Embryonic facial prominence (tissue), 1 donor: ENCODE data around the gene NRIP2.
"Not testable (repeated sequence)": the region's sequence is repeated elsewhere in the genome, so short reads cannot be mapped to it uniquely, and the experiment has no call there.

Experiments
- DNase-seq: peaks from one replicate; pipeline ENCODE4 v3.0.0-alpha.2; 2016; ENCODE audit errors: extremely low spot score

Gene NRIP2

GRCh38 chr12:2834581-2835491, at the start of gene NRIP2:
TSS of gene NRIP2 (minus strand) at chr12:2835035. CDS start at chr12:2834983, 52 bp downstream.
- DNase-seq: peak; percentile 75

DNA sequence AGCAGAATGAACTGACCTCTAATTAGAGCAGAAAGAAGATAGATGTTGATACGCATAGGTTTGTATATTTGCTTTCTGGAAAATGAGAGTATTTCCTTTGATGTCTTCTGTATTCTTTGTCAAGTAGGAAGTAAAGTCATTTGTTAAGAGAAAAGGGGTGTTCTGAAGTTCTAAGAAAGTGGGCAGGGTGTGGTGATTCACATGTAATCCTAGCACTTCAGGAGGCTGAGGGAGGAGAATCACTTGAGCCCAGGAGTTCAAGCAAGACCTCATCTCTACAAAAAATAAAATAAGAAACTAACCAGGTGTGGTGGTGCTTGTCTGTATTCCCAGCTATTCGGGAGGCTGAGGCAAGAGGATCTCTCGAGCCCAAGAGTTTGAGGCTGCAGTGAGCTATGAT, 45.0 kb upstream of the NRIP2 start:
- no peak for DNase-seq

DNA sequence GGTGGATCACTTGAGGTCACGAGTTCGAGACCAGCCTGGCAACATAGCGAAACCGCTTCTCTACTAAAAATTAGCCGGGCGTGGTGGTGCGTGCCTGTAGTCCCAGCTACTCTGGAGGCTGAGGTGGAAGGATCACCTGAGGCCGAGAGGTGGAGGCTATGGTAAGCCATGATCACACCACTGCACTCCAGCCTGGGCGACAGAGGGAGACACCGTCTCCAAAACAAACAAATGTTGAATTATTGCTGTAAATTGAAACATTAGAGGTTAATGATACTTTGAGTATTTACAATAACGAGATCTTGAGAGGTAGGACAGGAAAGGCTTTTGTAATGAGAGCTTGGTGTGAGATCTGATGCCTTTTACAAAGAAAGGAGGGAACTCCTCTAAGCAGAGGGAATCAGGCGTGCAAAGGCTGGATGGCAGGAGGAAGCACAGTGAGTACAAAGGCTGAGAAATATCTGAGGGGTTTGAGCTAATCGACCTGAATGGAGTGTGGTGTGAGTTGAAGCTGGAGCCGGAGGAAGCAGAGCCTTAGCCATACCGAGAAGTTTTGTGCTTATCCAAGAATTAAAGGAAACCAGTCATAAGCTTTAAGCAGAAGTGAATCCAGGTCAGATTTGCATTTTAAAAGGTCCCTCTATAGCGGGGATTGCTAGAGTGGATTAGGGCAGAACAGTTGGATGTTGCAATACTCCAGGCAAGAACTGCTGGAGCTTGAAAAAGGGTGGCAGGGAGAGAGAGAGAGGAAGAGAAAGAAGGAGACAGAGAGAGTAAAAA, 43.3 kb upstream of the NRIP2 start:
- no peak for DNase-seq

DNA sequence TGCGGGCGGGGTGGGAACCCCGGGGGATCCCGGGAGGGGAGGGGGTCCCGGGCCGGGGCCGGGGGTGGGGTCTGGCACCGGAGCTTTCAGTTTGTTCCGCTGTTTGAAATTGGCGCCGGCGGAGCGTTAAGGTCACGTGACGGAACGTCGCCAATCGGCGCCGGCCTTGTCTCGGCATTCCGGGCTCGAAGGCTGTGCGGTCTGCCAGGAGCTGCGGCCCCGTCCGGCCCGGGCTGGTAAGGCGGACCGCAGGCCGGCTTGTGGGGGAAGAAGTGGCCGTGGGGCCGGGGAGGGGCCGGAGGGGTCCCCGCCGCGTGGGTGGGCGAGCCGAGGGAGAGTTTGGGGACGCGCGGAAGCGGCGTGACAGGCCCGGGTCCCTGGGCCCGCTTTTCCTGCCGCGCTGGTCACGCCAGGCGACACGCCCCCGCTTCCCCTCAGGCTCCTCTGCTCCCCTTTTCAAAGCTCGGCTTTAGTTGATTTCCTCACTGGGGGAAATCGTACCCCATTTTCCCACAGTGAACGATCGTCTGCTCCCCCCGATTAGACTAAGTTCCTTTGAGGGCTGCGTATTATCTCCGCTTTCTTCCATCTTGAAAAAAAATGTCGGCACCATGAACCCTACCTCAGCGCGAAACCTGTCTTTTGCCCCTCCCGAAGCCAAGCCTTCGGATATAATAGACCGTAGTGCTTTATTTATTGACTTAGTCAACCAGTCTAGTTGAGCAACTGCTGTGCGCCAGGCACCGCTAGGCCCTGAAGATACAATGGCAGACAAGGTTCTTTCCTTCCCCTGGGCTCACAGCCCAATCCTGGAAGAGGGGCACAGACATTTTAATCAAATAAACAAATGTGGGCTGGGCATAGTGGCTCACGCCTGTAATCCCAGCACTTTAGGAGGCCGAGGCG, 42.5 kb upstream of the NRIP2 start, which contains the start of the genes FOXM1 and RHNO1:
TSS of gene FOXM1 (minus strand) at position 128 of the 906 bp plus-strand sequence. CDS start 2,696 bp downstream, outside the sequence.
TSS of gene RHNO1 (plus strand) at position 177 of the 906 bp plus-strand sequence. CDS start 8,144 bp downstream, outside the sequence.
- DNase-seq: peak; percentile 79

- no peak for DNase-seq
Measured at GRCh38 chr12:2876431-2877046, 41.7 kb upstream of the NRIP2 start.

DNA sequence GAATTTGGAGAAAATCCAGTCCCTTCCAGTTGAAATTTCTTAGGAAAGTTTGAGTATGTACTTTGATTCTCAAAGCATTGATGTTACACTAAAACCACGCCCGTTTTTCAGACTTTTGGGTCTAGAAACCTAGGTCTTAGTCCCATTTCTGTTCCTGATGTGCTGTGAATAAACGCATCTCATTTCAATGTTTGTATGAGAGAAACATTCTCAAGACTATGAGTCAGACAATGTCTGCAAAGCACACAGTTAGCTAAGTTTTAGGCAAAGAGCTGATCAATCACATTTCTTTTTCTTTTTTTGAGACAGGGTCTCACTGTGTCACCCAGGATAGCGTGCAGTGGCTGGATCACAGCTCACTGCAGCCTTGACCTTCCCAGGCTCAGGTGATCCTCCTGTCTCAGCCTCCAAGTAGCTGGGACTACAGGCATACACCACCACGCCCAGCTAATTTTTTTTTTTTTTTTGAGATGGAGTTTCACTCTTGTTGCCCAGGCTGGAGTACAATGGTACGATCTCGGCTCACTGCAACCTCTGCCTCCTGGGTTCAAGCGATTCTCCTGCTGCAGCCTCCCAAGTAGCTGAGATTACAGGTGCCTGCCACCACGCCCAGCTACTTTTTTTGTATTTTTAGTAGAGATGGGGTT, 34.3 kb upstream of the NRIP2 start:
- not testable (repeated sequence) for DNase-seq

DNA sequence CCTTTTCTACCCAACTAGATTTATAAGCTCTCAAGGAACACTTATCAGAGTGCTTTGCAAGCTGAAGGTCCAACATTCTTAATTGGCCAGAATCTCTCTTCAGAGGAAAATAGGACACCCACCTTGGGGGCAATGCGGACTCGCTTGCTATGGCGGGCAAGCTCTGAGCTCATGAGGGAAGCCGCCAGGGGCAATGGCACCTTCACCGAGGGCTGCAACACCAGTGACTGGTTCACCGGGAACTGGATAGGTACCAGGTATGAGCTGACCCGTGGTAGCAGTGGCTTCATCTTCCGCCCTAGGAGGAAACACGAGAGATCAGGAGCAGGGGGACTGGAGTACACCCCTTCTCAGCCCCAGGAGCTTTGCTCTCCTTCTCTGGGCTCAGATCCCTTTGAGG, 29.4 kb upstream of the NRIP2 start:
- DNase-seq: no peak

GRCh38 chr12:2863402-2863801, 28.6 kb upstream of the NRIP2 start:
- not testable (repeated sequence) for DNase-seq

DNA sequence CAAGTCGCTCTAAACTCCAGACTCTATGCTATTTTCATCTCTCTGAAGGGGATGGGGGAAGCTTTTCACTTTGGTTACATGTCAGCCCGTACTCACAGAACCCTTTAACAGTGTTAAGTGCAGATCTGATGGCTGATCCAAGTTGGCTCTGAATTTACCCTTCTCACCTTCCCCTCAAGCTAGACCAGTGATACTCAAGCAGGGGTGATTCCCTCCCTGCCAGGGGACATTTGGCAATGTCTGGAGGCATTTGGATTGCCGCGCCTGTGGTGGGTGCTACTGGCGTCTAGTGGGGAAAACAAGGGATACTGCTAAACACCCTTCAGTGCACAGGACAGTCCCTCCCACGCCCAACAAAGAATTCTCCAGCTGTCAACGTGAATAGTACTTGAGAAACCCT, 28.0 kb upstream of the NRIP2 start:
- no peak for DNase-seq

- DNase-seq: no peak
Measured at GRCh38 chr12:2860170-2860569, 25.3 kb upstream of the NRIP2 start.

- no peak for DNase-seq
Measured at GRCh38 chr12:2858944-2859421, 24.1 kb upstream of the NRIP2 start.

DNA sequence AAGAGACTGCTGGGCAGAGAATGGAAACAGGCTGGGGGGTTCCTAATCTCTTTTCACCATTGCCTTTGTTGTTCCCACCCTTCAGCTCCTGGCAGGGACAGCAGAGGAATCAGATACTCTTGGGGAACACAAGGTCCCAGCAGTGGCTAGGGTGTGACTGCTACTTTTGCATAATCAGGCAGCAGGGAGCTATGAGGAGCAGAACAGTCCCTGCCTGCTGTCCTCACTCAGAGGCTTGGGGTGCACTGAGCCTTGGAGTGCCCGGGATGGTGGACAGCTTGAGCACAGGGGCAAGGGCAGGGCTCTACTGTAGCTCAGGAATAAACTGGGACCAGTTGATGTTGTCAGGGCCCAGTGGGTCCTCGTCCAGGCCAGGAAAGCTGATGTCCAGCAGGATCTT, 23.5 kb upstream of the NRIP2 start:
- no peak for DNase-seq

DNA sequence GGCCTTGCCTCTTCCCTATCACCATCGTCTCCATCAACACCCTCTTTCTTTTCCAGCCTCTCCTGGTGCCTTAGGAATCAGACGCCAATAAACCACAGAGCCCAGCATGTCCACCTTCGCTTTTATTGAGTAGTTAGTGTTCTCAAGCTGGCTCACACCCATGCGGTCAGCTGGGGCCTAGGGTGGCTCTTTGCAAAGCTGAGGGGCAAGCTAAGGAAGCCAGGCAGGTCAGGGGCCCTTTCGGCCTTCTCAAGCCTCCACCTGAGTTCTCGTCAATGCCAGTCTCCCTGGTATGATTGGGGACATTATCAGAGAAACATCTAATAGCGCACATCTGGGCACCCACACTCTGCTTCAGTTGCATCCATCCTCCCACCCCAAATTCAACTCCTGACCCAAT, 22.7 kb upstream of the NRIP2 start:
- DNase-seq: no peak

DNA sequence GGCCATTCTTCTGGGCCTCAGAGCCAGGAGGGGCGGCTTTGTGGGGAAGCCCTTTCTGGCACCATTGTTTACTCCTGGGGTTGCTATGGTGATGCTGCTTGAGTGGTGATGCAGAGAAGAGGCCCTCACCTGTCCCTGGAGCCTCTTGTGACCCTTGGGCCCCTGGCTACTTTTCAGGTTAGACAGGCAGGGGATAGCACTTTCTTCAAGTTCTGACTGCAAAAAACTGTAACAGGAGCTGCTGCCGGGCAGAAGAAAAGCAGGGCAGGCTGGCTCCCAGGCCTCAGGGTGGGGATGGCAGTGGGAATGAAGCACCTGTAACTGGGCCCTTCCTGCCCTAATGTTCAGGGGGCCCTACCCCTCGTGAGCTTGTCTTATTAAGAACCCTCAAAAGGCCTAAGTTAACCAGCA, 22.2 kb upstream of the NRIP2 start, which contains the start of gene TEX52:
TSS of gene TEX52 (minus strand) at position 19 of the 411 bp plus-strand sequence. CDS start at position 6, 13 bp downstream.
- DNase-seq: no peak

DNA sequence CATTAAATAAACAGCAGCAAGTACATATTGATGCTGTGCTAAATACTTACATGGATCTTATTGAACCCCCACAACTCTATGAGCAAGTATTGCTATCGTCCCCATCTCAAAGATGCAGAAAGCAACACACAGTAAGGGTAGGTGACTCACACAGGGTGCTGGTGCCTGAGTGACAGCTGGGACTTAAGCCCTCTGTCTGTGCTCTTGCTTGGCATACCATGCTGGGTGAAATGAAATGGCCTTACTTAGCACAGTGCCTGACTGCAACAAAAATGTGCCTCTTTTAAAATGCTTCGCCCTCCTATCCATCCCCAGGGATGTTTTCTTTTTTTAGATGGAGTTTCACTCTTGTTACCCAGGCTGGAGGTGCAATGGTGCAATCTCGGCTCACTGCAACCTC, 21.2 kb upstream of the NRIP2 start:
- DNase-seq: no peak

DNA sequence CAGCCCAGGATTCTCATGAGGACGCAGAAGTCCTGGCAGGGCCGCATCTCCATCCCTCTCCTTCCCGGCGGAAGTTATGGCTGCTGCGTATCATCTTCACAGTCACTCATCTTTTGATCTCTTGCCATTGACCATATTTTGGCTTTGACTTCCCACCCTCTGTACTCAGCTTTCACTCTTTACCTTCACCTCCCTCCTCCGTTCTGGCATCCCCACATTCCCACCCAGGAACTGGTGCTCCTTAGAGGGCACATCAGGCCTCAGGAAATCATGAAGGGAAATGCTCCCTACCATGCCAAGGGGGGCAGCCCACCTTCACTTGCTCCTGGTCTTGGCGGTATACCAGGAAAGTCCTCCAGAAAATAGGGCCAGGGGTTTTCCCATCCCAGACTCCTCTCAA, 20.7 kb upstream of the NRIP2 start:
- no peak for DNase-seq

- DNase-seq: no peak
Measured at GRCh38 chr12:2854669-2855453, 20.0 kb upstream of the NRIP2 start.

GRCh38 chr12:2853626-2854025, 18.8 kb upstream of the NRIP2 start:
- no peak for DNase-seq

GRCh38 chr12:2851931-2852330, 17.1 kb upstream of the NRIP2 start:
- no peak for DNase-seq
